ENCODE data around the gene SLC2A4. TPM values are rescaled to one million over a fixed set of nuclear protein-coding genes. Genes with fewer than 3 reads are reported as not detected.
A peak's percentile ranks its signal among the peaks of the same experiment; 100 is the strongest.

Gene SLC2A4
- total and polyA plus RNA-seq, 12 donors = 41.8 to 186 (median 174) TPM

- WGBS, 2 donors = 93 to 97% methylated on average over 6 of the region's 6 CpGs
- Histone ChIP-seq H3K27ac (no peak overlapping the region), H3K9me3 (no peaks in the 10 kb centered on the region), H3K4me3 (no peak overlapping the region), H3K4me1 (peaks cover 7 to 41% (median 29%) of the 10 kb centered on the region in 9 donors), H3K27me3 (peaks cover 14 to 44% (median 38%) of the 10 kb centered on the region in 7 donors), H3K36me3 (peaks cover 0 to 53% (median 37%) of the 10 kb centered on the region in 9 donors)
- no peak for TF ChIP-seq CTCF (IDR thresholded peaks at IDR 0.05)
- intact Hi-C loops (cut with DNase I) = loop anchor here in 2 of 10 donors (10.0 kb wide), 2 partner anchors 305 to 315 kb away; partner anchors contain the start of genes CD68 (in 1 of the 2) and SENP3 (in 1 of the 2)
- ATAC-seq = no peak
- DNase-seq = no peak
Observed at GRCh38 chr17:7259555-7259889, 22.0 kb upstream of the SLC2A4 start.

- Histone ChIP-seq H3K27ac (no peak overlapping the region), H3K9me3 (no peaks in the 10 kb centered on the region), H3K4me1 (peaks cover 7 to 41% (median 29%) of the 10 kb centered on the region in 9 donors), H3K36me3 (peaks cover 0 to 47% (median 30%) of the 10 kb centered on the region in 9 donors), H3K27me3 (peaks cover 14 to 51% (median 42%) of the 10 kb centered on the region in 7 donors), H3K4me3 (no peak overlapping the region)
- WGBS, 2 donors = 89 to 92% methylated on average over 4 of the region's 4 CpGs
- intact Hi-C loops (cut with DNase I) = loop anchor here in 1 of 10 donors (5.0 kb wide), 1 partner anchor 47 kb away; the partner anchor contains the start of gene EIF5A
- TF ChIP-seq CTCF (IDR thresholded peaks at IDR 0.05) = no peak
- DNase-seq (no peak), ATAC-seq (peak in 4 of 8 donors; percentile 7 to 25 (median 13))
Observed at GRCh38 chr17:7260151-7260550, 21.4 kb upstream of the SLC2A4 start.

- intact Hi-C loops (cut with DNase I) = loop anchor here in 1 of 10 donors (5.0 kb wide), 1 partner anchor 46 kb away; the partner anchor contains the start of gene EIF5A
- Histone ChIP-seq H3K36me3 (peaks cover 0 to 40% (median 24%) of the 10 kb centered on the region in 9 donors), H3K27ac (peak overlapping the region in 4 of 10 donors; percentile 11 to 65 (median 20)), H3K4me3 (peak overlapping the region; percentile 35 to 61 (median 52)), H3K4me1 (peaks cover 7 to 41% (median 29%) of the 10 kb centered on the region in 9 donors), H3K27me3 (peaks cover 14 to 57% (median 46%) of the 10 kb centered on the region in 7 donors), H3K9me3 (no peaks in the 10 kb centered on the region)
- 6 to 9% methylated on average over 53 to 54 of the region's 54 CpGs for WGBS, 2 donors
- DNase-seq = no peak
- ATAC-seq = peak; percentile 43 to 71 (median 60)
- TF ChIP-seq CTCF (IDR thresholded peaks at IDR 0.05) = no peak
Observed at GRCh38 chr17:7260651-7261378, 20.7 kb upstream of the SLC2A4 start.

GRCh38 chr17:7261379-7262191, 19.9 kb upstream of the SLC2A4 start:
- TF ChIP-seq CTCF (IDR thresholded peaks at IDR 0.05) = no peak
- peaks cover 14 to 63% (median 47%) of the 10 kb centered on the region in 7 donors for H3K27me3 ChIP-seq
- peaks cover 0 to 33% (median 20%) of the 10 kb centered on the region in 9 donors for H3K36me3 ChIP-seq
- no peaks in the 10 kb centered on the region for H3K9me3 ChIP-seq
- DNase-seq (no peak), ATAC-seq (peak; percentile 6 to 30 (median 23))
- H3K4me1 ChIP-seq = peaks cover 7 to 41% (median 29%) of the 10 kb centered on the region in 9 donors
- 8 to 11% methylated on average over 47 to 71 of the region's 71 CpGs for WGBS, 2 donors
- intact Hi-C loops (cut with DNase I) = loop anchor here in 1 of 10 donors (5.0 kb wide), 1 partner anchor 46 kb away; the partner anchor contains the start of gene EIF5A
- peak overlapping the region in 3 of 10 donors; percentile 19 to 65 (median 22) for H3K27ac ChIP-seq
- H3K4me3 ChIP-seq = peak overlapping the region; percentile 35 to 61 (median 52)

Data from heart right ventricle (tissue), 16 donors.